Testis (tissue), 5 donors: ENCODE data around the gene EYA2. TPM values are rescaled to one million over a fixed set of nuclear protein-coding genes. Genes with fewer than 3 reads are reported as not detected.

Source experiments
- DNase-seq: peaks from one replicate; pipeline ENCODE4 v3.0.0-alpha.2; 2019
- H3K27ac ChIP-seq, 2 donors: fragments of 200-600 bp; sonication (generic); one replicate each; pipeline ENCODE4 v1.5.1; 2019
- H3K27me3 ChIP-seq: fragments of 200-600 bp; sonication (generic); one replicate; pipeline ENCODE4 v1.5.1; 2019
- H3K36me3 ChIP-seq: fragments of 200-600 bp; sonication (generic); one replicate; pipeline ENCODE4 v1.5.1; 2017; ENCODE audit warnings: low read depth; ENCODE audit errors: missing control alignments
- H3K4me1 ChIP-seq: fragments of 200-600 bp; sonication (generic); one replicate; pipeline ENCODE4 v1.5.1; 2019
- H3K4me3 ChIP-seq, 2 donors: fragments of 200-600 bp; sonication (generic); one replicate each; pipeline ENCODE4 v1.5.1; 2017 to 2019
- H3K9me3 ChIP-seq: fragments of 200-600 bp; sonication (generic); one replicate; pipeline ENCODE4 v1.5.1; 2017
- CTCF ChIP-seq, 3 experiments: fragments of 450-650 bp in 2 of 3; fragments of 200-600 bp in 1 of 3; sonication (generic) in 1 of 3; IDR thresholded peaks; one replicate each; pipeline ENCODE4 v1.5.1; 2016 to 2019; ENCODE audit warnings: antibody characterized with exemption in 3 of 3, mild to moderate bottlenecking in 2 of 3, moderate library complexity in 1 of 3
- POLR2A ChIP-seq: fragments of 450-650 bp; IDR thresholded peaks from one replicate; pipeline ENCODE4 v1.6.1; 2017; ENCODE audit warnings: antibody characterized with exemption, mild to moderate bottlenecking, moderate library complexity
- WGBS, 2 donors: methylation state at CpG; one replicate each; pipeline ENCODE4 v1.1.5; 2018; 5-methylcytosine and 5-hydroxymethylcytosine counted together
- intact Hi-C: fragments of 100-400 bp; cut with DNase I; formaldehyde crosslinking; loops from one replicate; pipeline ENCODE4 v1.15.1; 2023; ENCODE audit warnings: low total_unique reads
- long read RNA-seq, 2 donors: transcript quantifications; one replicate each; lab custom pipeline, GENCODE V29; 2026
- polyA plus RNA-seq: library from polyadenylated mRNA; stranded (reverse); fragments of 350-450 nt; fragmentation: Illumina TruSeq; extraction: RNeasy Lipid Tissue Mini Kit (QIAGEN cat#74804); gene quantifications from one replicate; pipeline ENCODE4 v1.2.3, GENCODE V29; 2014; ENCODE audit warnings: low read depth, low replicate concordance; ENCODE audit not compliant: insufficient read depth
- total RNA-seq, 2 donors: library from RNA; depleted of rRNA; stranded (reverse); fragments of >200 nt; gene quantifications; one replicate each; pipeline ENCODE4 v1.2.3, GENCODE V29; 2016

Gene EYA2, protein sequence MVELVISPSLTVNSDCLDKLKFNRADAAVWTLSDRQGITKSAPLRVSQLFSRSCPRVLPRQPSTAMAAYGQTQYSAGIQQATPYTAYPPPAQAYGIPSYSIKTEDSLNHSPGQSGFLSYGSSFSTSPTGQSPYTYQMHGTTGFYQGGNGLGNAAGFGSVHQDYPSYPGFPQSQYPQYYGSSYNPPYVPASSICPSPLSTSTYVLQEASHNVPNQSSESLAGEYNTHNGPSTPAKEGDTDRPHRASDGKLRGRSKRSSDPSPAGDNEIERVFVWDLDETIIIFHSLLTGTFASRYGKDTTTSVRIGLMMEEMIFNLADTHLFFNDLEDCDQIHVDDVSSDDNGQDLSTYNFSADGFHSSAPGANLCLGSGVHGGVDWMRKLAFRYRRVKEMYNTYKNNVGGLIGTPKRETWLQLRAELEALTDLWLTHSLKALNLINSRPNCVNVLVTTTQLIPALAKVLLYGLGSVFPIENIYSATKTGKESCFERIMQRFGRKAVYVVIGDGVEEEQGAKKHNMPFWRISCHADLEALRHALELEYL
- total RNA-seq, result 10 to 100 TPM; 14.6 to 17.2 TPM
- polyA plus RNA-seq, result 16.2 TPM
- long read RNA-seq, donor 1, result 0 reads
- long read RNA-seq, donor 2, result 0 reads

GRCh38 chr20:46894579-46894958 lies at the start of gene EYA2:
Gene EYA2 (plus strand): TSS chr20:46894843. CDS start chr20:46990011, 95,168 bp downstream.
- Histone ChIP-seq H3K36me3 (no peaks in the 10 kb centered on the region), H3K27me3 (no peaks in the 10 kb centered on the region), H3K27ac (peak within 1 kb of the TSS; percentile 48 to 72), H3K4me1 (peaks cover 11% of the 10 kb centered on the region), H3K9me3 (no peaks in the 10 kb centered on the region), H3K4me3 (peak within 1 kb of the TSS; percentile 58 to 69)
- DNase-seq, result peak; percentile 51
- intact Hi-C loops, result no loop called here
- TF ChIP-seq POLR2A (no peak), CTCF (IDR thresholded peaks at IDR 0.05) (no peak)
- 1% methylated on average over 9 of the region's 52 CpGs; no CpG with 5 or more reads in 1 of the 2 donors for WGBS, 2 donors

GRCh38 chr20:46844965-46845364 lies 49.7 kb upstream of the EYA2 start:
- H3K4me3 ChIP-seq, result no peak overlapping the region

GRCh38 chr20:46849269-46849668 lies 45.4 kb upstream of the EYA2 start:
- intact Hi-C loops, result no loop called here
- no peaks in the 10 kb centered on the region for H3K27me3 ChIP-seq
- no peak for DNase-seq
- H3K4me1 ChIP-seq, result no peaks in the 10 kb centered on the region
- 89 to 91% methylated on average over 4 of the region's 4 CpGs for WGBS, 2 donors
- no peak overlapping the region for H3K27ac ChIP-seq
- TF ChIP-seq POLR2A, result no peak
- TF ChIP-seq CTCF (IDR thresholded peaks at IDR 0.05), result no peak
- no peaks in the 10 kb centered on the region for H3K9me3 ChIP-seq
- H3K36me3 ChIP-seq, result no peaks in the 10 kb centered on the region
- no peak overlapping the region for H3K4me3 ChIP-seq

More at GRCh38 chr20:46844965-46845364, 49.7 kb upstream of the EYA2 start:
- intact Hi-C loops, result no loop called here
- 84 to 86% methylated on average over 9 of the region's 9 CpGs for WGBS, 2 donors
- Histone ChIP-seq H3K36me3 (no peaks in the 10 kb centered on the region), H3K4me1 (no peaks in the 10 kb centered on the region), H3K27me3 (no peaks in the 10 kb centered on the region), H3K9me3 (no peaks in the 10 kb centered on the region), H3K27ac (no peak overlapping the region)
- DNase-seq, result no peak
- TF ChIP-seq CTCF (IDR thresholded peaks at IDR 0.05) (no peak), POLR2A (no peak)

DNA sequence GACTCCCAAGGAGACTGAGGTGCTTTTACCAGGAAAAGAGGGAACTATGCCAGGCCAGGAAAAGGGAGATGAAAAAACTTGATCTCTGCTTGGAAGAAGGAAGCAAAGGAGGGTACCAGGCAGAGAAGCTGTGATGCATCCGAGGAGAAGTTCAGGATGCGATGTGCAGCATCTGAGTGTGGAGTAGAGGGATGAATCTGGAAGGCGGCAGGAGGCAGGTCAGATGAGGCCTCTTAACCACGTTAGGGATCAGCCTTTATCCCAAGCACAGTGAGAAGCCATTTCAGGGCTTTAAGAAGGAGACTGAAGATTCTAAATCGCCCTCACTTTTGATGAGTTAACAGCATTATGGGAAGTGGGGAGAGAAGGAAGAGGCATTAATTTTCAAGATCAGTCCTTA lies 44.9 kb upstream of the EYA2 start:
- Histone ChIP-seq H3K36me3 (no peaks in the 10 kb centered on the region), H3K27ac (no peak overlapping the region), H3K9me3 (no peaks in the 10 kb centered on the region), H3K4me3 (no peak overlapping the region), H3K4me1 (no peaks in the 10 kb centered on the region), H3K27me3 (no peaks in the 10 kb centered on the region)
- no peak for DNase-seq
- intact Hi-C loops, result no loop called here
- TF ChIP-seq POLR2A, result no peak
- WGBS, 2 donors, result 80 to 83% methylated on average over 5 of the region's 5 CpGs

- intact Hi-C loops, result no loop called here
- Histone ChIP-seq H3K4me3 (no peak overlapping the region), H3K9me3 (no peaks in the 10 kb centered on the region), H3K36me3 (no peaks in the 10 kb centered on the region), H3K27me3 (no peaks in the 10 kb centered on the region), H3K27ac (no peak overlapping the region), H3K4me1 (no peaks in the 10 kb centered on the region)
- DNase-seq, result no peak
- WGBS, 2 donors, result 67 to 70% methylated on average over 10 of the region's 10 CpGs
- TF ChIP-seq CTCF (IDR thresholded peaks at IDR 0.05), result no peak
Observed at GRCh38 chr20:46850416-46850815, 44.2 kb upstream of the EYA2 start.
